Cardiac fibroblast (primary cell): ENCODE results near the gene CARD9.

Experiments used
- DNase-seq, 2 donors: peaks; one replicate each; pipeline versions ENCODE4 v3.0.0 to v3.0.0-alpha.2; 2010; ENCODE audit warnings: low read depth in 2 of 2
- H3K4me3 ChIP-seq, 2 donors: replicated peaks in 1 of 2; 1 replicate in 1 of 2; 2 replicates in 1 of 2; pipeline ENCODE4 v1.5.1; 2011; ENCODE audit warnings: low read depth in 2 of 2, low read length in 2 of 2, mild to moderate bottlenecking in 2 of 2, moderate library complexity in 1 of 2
- TF ChIP-seq, protein P1 (sequence below): IDR thresholded peaks from one replicate; pipeline ENCODE4 v1.5.1; 2011; ENCODE audit warnings: low read depth, mild to moderate bottlenecking, low read length, inconsistent platforms

CARD9 gene

DNA sequence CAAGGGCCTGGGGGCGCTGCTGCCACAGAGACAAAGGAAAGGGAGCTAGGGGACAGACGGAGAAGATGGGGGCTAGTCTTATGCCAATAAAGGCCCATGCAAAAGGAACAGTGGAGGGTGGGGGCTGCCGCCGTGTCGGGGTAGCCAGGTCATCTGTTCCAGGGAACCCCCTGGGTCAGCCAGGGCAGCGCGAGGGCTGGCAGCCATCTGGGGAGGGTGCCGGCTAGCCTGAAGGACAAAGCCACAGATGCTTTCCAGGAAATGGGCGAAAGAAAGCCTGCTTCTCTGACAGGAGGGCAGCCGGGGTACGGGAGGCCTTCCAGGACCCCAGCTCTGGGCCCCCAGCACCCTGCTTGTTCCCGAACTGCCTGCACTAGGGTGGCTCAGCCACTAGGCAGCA, 1.6 kb upstream of the CARD9 start:
- TF ChIP-seq, protein P1, sequence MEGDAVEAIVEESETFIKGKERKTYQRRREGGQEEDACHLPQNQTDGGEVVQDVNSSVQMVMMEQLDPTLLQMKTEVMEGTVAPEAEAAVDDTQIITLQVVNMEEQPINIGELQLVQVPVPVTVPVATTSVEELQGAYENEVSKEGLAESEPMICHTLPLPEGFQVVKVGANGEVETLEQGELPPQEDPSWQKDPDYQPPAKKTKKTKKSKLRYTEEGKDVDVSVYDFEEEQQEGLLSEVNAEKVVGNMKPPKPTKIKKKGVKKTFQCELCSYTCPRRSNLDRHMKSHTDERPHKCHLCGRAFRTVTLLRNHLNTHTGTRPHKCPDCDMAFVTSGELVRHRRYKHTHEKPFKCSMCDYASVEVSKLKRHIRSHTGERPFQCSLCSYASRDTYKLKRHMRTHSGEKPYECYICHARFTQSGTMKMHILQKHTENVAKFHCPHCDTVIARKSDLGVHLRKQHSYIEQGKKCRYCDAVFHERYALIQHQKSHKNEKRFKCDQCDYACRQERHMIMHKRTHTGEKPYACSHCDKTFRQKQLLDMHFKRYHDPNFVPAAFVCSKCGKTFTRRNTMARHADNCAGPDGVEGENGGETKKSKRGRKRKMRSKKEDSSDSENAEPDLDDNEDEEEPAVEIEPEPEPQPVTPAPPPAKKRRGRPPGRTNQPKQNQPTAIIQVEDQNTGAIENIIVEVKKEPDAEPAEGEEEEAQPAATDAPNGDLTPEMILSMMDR, result no peak
- no peak for DNase-seq
- H3K4me3 ChIP-seq, result no peak overlapping the region

DNA sequence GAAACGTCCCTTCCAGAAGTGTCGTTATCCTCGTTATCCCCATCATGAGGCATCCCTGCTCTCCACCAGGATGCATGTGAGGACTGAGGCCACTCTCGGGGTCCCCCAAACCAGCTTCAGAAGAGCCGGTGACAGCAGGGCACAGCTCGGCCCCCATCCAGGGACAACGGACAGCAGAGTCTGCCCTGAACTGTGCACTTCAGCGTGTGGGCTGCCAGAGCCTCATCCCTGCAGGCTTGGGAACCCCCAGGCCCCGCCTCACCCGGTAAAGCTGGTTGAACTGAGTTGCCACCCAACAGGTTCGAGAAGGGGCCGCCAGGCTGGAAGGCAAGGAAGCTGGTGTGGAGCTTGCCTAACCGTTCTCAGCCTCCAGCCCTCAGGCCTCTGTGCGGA, 710 bp upstream of the CARD9 start:
- DNase-seq, result no peak
- TF ChIP-seq, protein P1, result no peak
- H3K4me3 ChIP-seq, result no peak overlapping the region

DNA sequence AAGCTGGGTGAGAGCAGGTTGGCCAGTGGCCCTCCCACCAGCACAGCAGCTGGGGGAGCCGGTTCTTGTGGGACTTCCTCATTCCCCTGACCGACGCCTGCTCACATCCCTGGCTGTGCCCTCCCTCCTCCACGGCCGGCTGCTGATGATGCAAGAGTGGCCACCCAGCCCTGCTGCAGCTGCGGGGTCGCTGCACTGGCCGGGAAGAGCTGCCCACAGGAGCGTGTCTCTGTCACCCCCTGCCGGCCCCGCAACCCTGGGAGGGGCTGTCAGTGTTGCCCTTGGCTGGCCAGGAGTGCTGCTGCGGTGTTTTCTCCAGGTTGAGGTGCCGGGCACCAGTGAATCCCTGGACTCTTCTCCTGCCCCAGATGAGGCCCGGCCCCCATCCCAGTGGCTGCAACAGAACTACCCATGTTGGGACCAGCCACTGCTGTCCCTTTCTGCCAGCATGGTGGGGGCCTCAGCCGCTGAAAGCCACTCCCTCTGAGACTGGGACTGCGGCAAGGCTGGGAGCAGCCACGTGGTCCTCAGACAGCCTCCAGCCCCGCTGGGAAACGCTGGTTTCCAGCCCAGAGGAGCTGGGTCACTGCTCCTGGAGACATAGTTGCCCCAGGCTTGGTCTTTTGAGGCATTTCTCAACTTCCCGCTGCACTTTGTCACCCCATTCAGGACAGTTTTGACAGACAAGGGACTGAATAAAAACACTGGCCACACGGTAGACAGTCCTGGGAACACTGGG, 739 bp downstream of the CARD9 start:
- peak overlapping the region in 1 of 2 donors; percentile 0 for H3K4me3 ChIP-seq
- peak; percentile 69 to 80 for DNase-seq
- TF ChIP-seq, protein P1, result no peak

DNA sequence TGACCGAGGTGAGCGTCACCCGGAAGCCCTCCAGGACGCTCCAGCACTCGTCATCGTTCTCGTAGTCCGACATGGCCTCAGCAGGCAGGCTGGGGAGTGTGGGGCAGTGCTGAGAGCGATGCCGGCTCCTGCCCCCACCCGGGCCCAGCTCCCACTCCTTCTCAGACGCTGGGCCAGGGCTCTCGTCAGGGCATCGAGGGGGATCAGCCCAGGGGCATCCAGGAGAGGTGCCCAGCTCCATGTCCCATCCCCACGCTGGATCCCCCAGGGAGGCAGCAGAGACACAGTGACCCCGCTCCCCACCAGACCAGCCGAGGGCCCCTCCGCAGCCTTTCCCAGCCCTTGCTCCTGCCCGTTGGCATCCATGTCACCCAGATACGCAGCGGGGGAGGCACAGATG, 1.5 kb downstream of the CARD9 start:
- TF ChIP-seq, protein P1, result no peak
- no peak overlapping the region for H3K4me3 ChIP-seq
- DNase-seq, result no peak

DNA sequence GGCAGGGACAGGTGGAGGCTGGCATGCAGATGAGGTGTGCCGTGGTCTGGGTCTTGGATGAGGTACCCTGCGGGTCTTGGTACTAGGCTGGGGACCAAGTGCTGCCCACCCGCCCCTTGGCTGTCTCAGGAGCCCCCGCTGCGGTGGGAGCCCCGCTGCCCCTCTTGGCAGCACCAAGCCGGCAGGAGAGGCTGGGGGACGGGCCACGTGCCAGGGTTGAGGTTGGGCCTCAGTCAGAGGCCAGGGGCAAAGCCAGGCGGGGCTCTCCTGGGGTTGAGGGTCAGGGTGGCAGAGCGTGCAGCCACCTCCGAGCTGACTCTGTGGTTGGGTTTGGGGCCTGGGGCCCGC, 2.0 kb downstream of the CARD9 start:
- TF ChIP-seq, protein P1, result no peak
- no peak overlapping the region for H3K4me3 ChIP-seq
- no peak for DNase-seq

DNA sequence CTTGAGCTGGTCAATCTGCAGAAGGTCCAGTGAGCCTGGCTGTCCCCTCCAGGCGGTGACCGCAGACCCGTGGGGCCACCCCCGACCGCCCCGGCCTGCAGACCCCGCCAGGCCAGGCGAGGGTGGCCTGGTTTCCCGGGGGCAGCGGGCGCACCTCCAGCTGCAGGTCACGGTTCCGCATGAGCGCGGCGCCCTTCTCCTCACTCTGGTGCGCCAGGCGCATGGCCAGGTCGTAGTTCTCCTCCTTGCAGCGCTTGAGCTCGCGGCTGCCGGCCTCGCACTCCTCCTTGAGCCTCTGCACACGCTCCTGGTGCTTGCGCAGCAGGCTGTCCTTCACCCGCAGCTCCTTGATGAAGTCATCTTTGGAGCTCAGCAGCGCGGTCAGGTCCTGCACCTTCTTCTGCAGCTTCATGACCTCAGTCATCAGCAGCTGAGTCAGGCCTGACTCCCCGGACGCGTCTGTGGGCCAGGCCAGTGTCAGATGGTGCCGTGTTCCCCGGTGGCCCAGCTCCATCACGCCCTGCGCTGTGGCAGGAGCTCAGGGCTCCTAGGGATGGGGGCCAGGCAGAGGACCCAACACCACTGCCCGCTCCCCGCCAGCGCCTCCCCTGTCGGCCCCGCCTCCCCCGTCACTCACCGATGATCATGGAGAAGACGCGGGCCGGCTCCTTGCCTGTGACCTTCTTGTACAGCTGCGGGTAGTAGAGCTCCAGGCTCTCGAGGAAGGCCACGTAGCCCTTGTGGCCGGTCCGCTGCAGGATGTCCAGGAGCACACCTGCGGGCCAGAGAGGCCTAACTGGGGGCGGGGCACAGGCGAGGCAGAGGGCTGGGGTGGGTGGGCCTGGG, 2.6 kb downstream of the CARD9 start:
- peak in 1 of 2 donors; percentile 53 for DNase-seq
- no peak overlapping the region for H3K4me3 ChIP-seq
- TF ChIP-seq, protein P1, result no peak
